ENCODE data around the gene CPD. TPM values are rescaled to one million over a fixed set of nuclear protein-coding genes. Genes with fewer than 3 reads are reported as not detected.

The CPD gene
- total and polyA plus RNA-seq, 7 donors = 3.9 to 99.5 (median 33.7) TPM

GRCh38 chr17:30426292-30426691, 47.6 kb downstream of the CPD start:
- Histone ChIP-seq H3K4me1 (peaks cover 0 to 12% (median 10%) of the 10 kb centered on the region in 4 donors), H3K27ac (no peak overlapping the region), H3K4me3 (no peak overlapping the region), H3K9me3 (no peaks in the 10 kb centered on the region), H3K36me3 (peaks cover 0 to 54% (median 2%) of the 10 kb centered on the region in 4 donors), H3K27me3 (no peaks in the 10 kb centered on the region)
- no peak for DNase-seq
- TF ChIP-seq POLR2AphosphoS5 (IDR thresholded peaks at IDR 0.05) (no peak), EP300 (IDR thresholded peaks at IDR 0.05) (no peak), CTCF (IDR thresholded peaks at IDR 0.05) (no peak), POLR2A (IDR thresholded peaks at IDR 0.05) (no peak)
- 96 to 97% methylated on average over 2 of the region's 2 CpGs for WGBS, 2 donors
- intact Hi-C loops (cut with DNase I) = no loop called here

GRCh38 chr17:30427611-30428010, 48.9 kb downstream of the CPD start:
- peaks cover 0 to 12% (median 10%) of the 10 kb centered on the region in 4 donors for H3K4me1 ChIP-seq
- TF ChIP-seq EP300 (IDR thresholded peaks at IDR 0.05) (no peak), POLR2A (IDR thresholded peaks at IDR 0.05) (no peak), POLR2AphosphoS5 (IDR thresholded peaks at IDR 0.05) (no peak), CTCF (IDR thresholded peaks at IDR 0.05) (no peak)
- H3K27ac ChIP-seq = no peak overlapping the region
- peaks cover 0 to 52% (median 8%) of the 10 kb centered on the region in 4 donors for H3K36me3 ChIP-seq
- no peaks in the 10 kb centered on the region for H3K27me3 ChIP-seq
- H3K9me3 ChIP-seq = no peaks in the 10 kb centered on the region
- H3K4me3 ChIP-seq = no peak overlapping the region
- DNase-seq = no peak
- intact Hi-C loops (cut with DNase I) = no loop called here
- 93 to 95% methylated on average over 1 of the region's 1 CpG for WGBS, 2 donors

GRCh38 chr17:30429155-30429554, 50.4 kb downstream of the CPD start:
- 90 to 98% methylated on average over 1 of the region's 1 CpG for WGBS, 2 donors
- Histone ChIP-seq H3K27me3 (no peaks in the 10 kb centered on the region), H3K36me3 (peaks cover 0 to 45% (median 10%) of the 10 kb centered on the region in 4 donors), H3K9me3 (no peaks in the 10 kb centered on the region), H3K4me3 (no peak overlapping the region), H3K4me1 (peaks cover 0 to 12% (median 10%) of the 10 kb centered on the region in 4 donors), H3K27ac (peak overlapping the region in 3 of 4 donors; percentile 10 to 63 (median 49))
- TF ChIP-seq EP300 (IDR thresholded peaks at IDR 0.05) = no peak
- no peak for TF ChIP-seq POLR2AphosphoS5 (IDR thresholded peaks at IDR 0.05)
- TF ChIP-seq POLR2A (IDR thresholded peaks at IDR 0.05) = no peak
- no peak for TF ChIP-seq CTCF (IDR thresholded peaks at IDR 0.05)
- DNase-seq = no peak
- intact Hi-C loops (cut with DNase I) = no loop called here

- no peak overlapping the region for H3K27ac ChIP-seq
- peaks cover 0 to 12% (median 10%) of the 10 kb centered on the region in 4 donors for H3K4me1 ChIP-seq
- no peak for DNase-seq
- TF ChIP-seq EP300 (IDR thresholded peaks at IDR 0.05) = no peak
- TF ChIP-seq POLR2A (IDR thresholded peaks at IDR 0.05) = no peak
- no peak for TF ChIP-seq POLR2AphosphoS5 (IDR thresholded peaks at IDR 0.05)
- TF ChIP-seq CTCF (IDR thresholded peaks at IDR 0.05) = no peak
- 83 to 86% methylated on average over 1 of the region's 1 CpG for WGBS, 2 donors
- intact Hi-C loops (cut with DNase I) = no loop called here
- no peaks in the 10 kb centered on the region for H3K27me3 ChIP-seq
- H3K36me3 ChIP-seq = peaks cover 0 to 27% (median 8%) of the 10 kb centered on the region in 4 donors
- H3K9me3 ChIP-seq = no peaks in the 10 kb centered on the region
- H3K4me3 ChIP-seq = no peak overlapping the region
Measured at GRCh38 chr17:30433514-30433913, 54.8 kb downstream of the CPD start.

- Histone ChIP-seq H3K27me3 (no peaks in the 10 kb centered on the region), H3K4me1 (no peaks in the 10 kb centered on the region), H3K27ac (no peak overlapping the region), H3K36me3 (peaks cover 0 to 25% (median 7%) of the 10 kb centered on the region in 4 donors), H3K9me3 (no peaks in the 10 kb centered on the region), H3K4me3 (no peak overlapping the region)
- TF ChIP-seq CTCF (IDR thresholded peaks at IDR 0.05) (no peak), POLR2A (IDR thresholded peaks at IDR 0.05) (no peak), EP300 (IDR thresholded peaks at IDR 0.05) (no peak), POLR2AphosphoS5 (IDR thresholded peaks at IDR 0.05) (no peak)
- no peak for DNase-seq
- intact Hi-C loops (cut with DNase I) = no loop called here
Measured at GRCh38 chr17:30436729-30437128, 58.0 kb downstream of the CPD start.

All from sigmoid colon (tissue), 7 donors.